ENCODE data around the gene STAT6. TPM values are rescaled to one million over a fixed set of nuclear protein-coding genes. Genes with fewer than 3 reads are reported as not detected.

The STAT6 gene
- total and polyA plus RNA-seq, 2 donors: 70.2 to 236 TPM

GRCh38 chr12:57107456-57108155 lies 3.6 kb downstream of the STAT6 start:
- no peaks in the 10 kb centered on the region for H3K27me3 ChIP-seq (ENCODE audit: control insufficient read depth in 2 of 2, insufficient read depth in 1 of 2, low read length in 1 of 2)
- 96% methylated on average over 7 of the region's 7 CpGs for WGBS
- no peak for DNase-seq (ENCODE audit: low read depth in 6 of 9, low spot score in 9 of 9)
- H3K4me3 ChIP-seq (ENCODE audit: low read length in 2 of 2): no peak overlapping the region
- peaks cover 0 to 4% of the 10 kb centered on the region in 2 donors for H3K9me3 ChIP-seq (ENCODE audit: control insufficient read depth in 2 of 2, insufficient read depth in 1 of 2, low read length in 1 of 2)
- peaks cover 49 to 52% of the 10 kb centered on the region in 2 donors for H3K36me3 ChIP-seq (ENCODE audit: control insufficient read depth in 2 of 2, insufficient read depth in 2 of 2, low read length in 1 of 2)
- H3K27ac ChIP-seq (ENCODE audit: low read depth in 1 of 2, low read length in 1 of 2): no peak overlapping the region
- H3K4me1 ChIP-seq (ENCODE audit: control insufficient read depth in 2 of 2, insufficient read depth in 2 of 2, low read length in 2 of 2): peaks cover 10 to 40% of the 10 kb centered on the region in 2 donors

- peaks cover 0 to 2% of the 10 kb centered on the region in 2 donors for H3K9me3 ChIP-seq (ENCODE audit: control insufficient read depth in 2 of 2, insufficient read depth in 1 of 2, low read length in 1 of 2)
- 95% methylated on average over 9 of the region's 9 CpGs for WGBS
- H3K27me3 ChIP-seq (ENCODE audit: control insufficient read depth in 2 of 2, insufficient read depth in 1 of 2, low read length in 1 of 2): no peaks in the 10 kb centered on the region
- DNase-seq (ENCODE audit: low read depth in 6 of 9, low spot score in 9 of 9): no peak
- H3K36me3 ChIP-seq (ENCODE audit: control insufficient read depth in 2 of 2, insufficient read depth in 2 of 2, low read length in 1 of 2): peaks cover 58 to 61% of the 10 kb centered on the region in 2 donors
- H3K27ac ChIP-seq (ENCODE audit: low read depth in 1 of 2, low read length in 1 of 2): no peak overlapping the region
- no peak overlapping the region for H3K4me3 ChIP-seq (ENCODE audit: low read length in 2 of 2)
- H3K4me1 ChIP-seq (ENCODE audit: control insufficient read depth in 2 of 2, insufficient read depth in 2 of 2, low read length in 2 of 2): peaks cover 7 to 30% of the 10 kb centered on the region in 2 donors
Measured at GRCh38 chr12:57106021-57106708, 5.0 kb downstream of the STAT6 start.

GRCh38 chr12:57105011-57105753 lies 6.0 kb downstream of the STAT6 start:
- Histone ChIP-seq H3K27ac (ENCODE audit: low read depth in 1 of 2, low read length in 1 of 2) (no peak overlapping the region), H3K36me3 (ENCODE audit: control insufficient read depth in 2 of 2, insufficient read depth in 2 of 2, low read length in 1 of 2) (peaks cover 58 to 62% of the 10 kb centered on the region in 2 donors), H3K4me3 (ENCODE audit: low read length in 2 of 2) (no peak overlapping the region), H3K9me3 (ENCODE audit: control insufficient read depth in 2 of 2, insufficient read depth in 1 of 2, low read length in 1 of 2) (no peaks in the 10 kb centered on the region), H3K27me3 (ENCODE audit: control insufficient read depth in 2 of 2, insufficient read depth in 1 of 2, low read length in 1 of 2) (no peaks in the 10 kb centered on the region), H3K4me1 (ENCODE audit: control insufficient read depth in 2 of 2, insufficient read depth in 2 of 2, low read length in 2 of 2) (peaks cover 7 to 25% of the 10 kb centered on the region in 2 donors)
- 98% methylated on average over 14 of the region's 14 CpGs for WGBS
- no peak for DNase-seq (ENCODE audit: low read depth in 6 of 9, low spot score in 9 of 9)

- Histone ChIP-seq H3K4me1 (ENCODE audit: control insufficient read depth in 2 of 2, insufficient read depth in 2 of 2, low read length in 2 of 2) (peaks cover 2 to 17% of the 10 kb centered on the region in 2 donors), H3K9me3 (ENCODE audit: control insufficient read depth in 2 of 2, insufficient read depth in 1 of 2, low read length in 1 of 2) (no peaks in the 10 kb centered on the region), H3K27ac (ENCODE audit: low read depth in 1 of 2, low read length in 1 of 2) (no peak overlapping the region), H3K27me3 (ENCODE audit: control insufficient read depth in 2 of 2, insufficient read depth in 1 of 2, low read length in 1 of 2) (no peaks in the 10 kb centered on the region), H3K4me3 (ENCODE audit: low read length in 2 of 2) (no peak overlapping the region), H3K36me3 (ENCODE audit: control insufficient read depth in 2 of 2, insufficient read depth in 2 of 2, low read length in 1 of 2) (peaks cover 66 to 70% of the 10 kb centered on the region in 2 donors)
- WGBS: 97% methylated on average over 12 of the region's 12 CpGs
- no peak for DNase-seq (ENCODE audit: low read depth in 6 of 9, low spot score in 9 of 9)
Measured at GRCh38 chr12:57104292-57104910, 6.8 kb downstream of the STAT6 start.

- Histone ChIP-seq H3K27me3 (ENCODE audit: control insufficient read depth in 2 of 2, insufficient read depth in 1 of 2, low read length in 1 of 2) (no peaks in the 10 kb centered on the region), H3K36me3 (ENCODE audit: control insufficient read depth in 2 of 2, insufficient read depth in 2 of 2, low read length in 1 of 2) (peaks cover 72 to 75% of the 10 kb centered on the region in 2 donors), H3K4me3 (ENCODE audit: low read length in 2 of 2) (no peak overlapping the region), H3K27ac (ENCODE audit: low read depth in 1 of 2, low read length in 1 of 2) (no peak overlapping the region), H3K9me3 (ENCODE audit: control insufficient read depth in 2 of 2, insufficient read depth in 1 of 2, low read length in 1 of 2) (no peaks in the 10 kb centered on the region), H3K4me1 (ENCODE audit: control insufficient read depth in 2 of 2, insufficient read depth in 2 of 2, low read length in 2 of 2) (peaks cover 0 to 13% of the 10 kb centered on the region in 2 donors)
- WGBS: 97% methylated on average over 7 of the region's 7 CpGs
- no peak for DNase-seq (ENCODE audit: low read depth in 6 of 9, low spot score in 9 of 9)
Measured at GRCh38 chr12:57103856-57104255, 7.3 kb downstream of the STAT6 start.

GRCh38 chr12:57101892-57102695 lies 9.1 kb downstream of the STAT6 start:
- peaks cover 0 to 4% of the 10 kb centered on the region in 2 donors for H3K4me1 ChIP-seq (ENCODE audit: control insufficient read depth in 2 of 2, insufficient read depth in 2 of 2, low read length in 2 of 2)

GRCh38 chr12:57099766-57100165 lies 11.4 kb downstream of the STAT6 start:
- Histone ChIP-seq H3K27ac (ENCODE audit: low read depth in 1 of 2, low read length in 1 of 2) (no peak overlapping the region), H3K27me3 (ENCODE audit: control insufficient read depth in 2 of 2, insufficient read depth in 1 of 2, low read length in 1 of 2) (no peaks in the 10 kb centered on the region), H3K4me3 (ENCODE audit: low read length in 2 of 2) (no peak overlapping the region), H3K9me3 (ENCODE audit: control insufficient read depth in 2 of 2, insufficient read depth in 1 of 2, low read length in 1 of 2) (no peaks in the 10 kb centered on the region), H3K4me1 (ENCODE audit: control insufficient read depth in 2 of 2, insufficient read depth in 2 of 2, low read length in 2 of 2) (peaks cover 0 to 13% of the 10 kb centered on the region in 2 donors), H3K36me3 (ENCODE audit: control insufficient read depth in 2 of 2, insufficient read depth in 2 of 2, low read length in 1 of 2) (peaks cover 64 to 78% of the 10 kb centered on the region in 2 donors)
- 96% methylated on average over 12 of the region's 12 CpGs for WGBS
- DNase-seq (ENCODE audit: low read depth in 6 of 9, low spot score in 9 of 9): no peak

More at GRCh38 chr12:57101892-57102695, 9.1 kb downstream of the STAT6 start:
- Histone ChIP-seq H3K9me3 (ENCODE audit: control insufficient read depth in 2 of 2, insufficient read depth in 1 of 2, low read length in 1 of 2) (no peaks in the 10 kb centered on the region), H3K36me3 (ENCODE audit: control insufficient read depth in 2 of 2, insufficient read depth in 2 of 2, low read length in 1 of 2) (peaks cover 64 to 78% of the 10 kb centered on the region in 2 donors), H3K27ac (ENCODE audit: low read depth in 1 of 2, low read length in 1 of 2) (peak overlapping the region in 1 of 2 donors; percentile 30), H3K27me3 (ENCODE audit: control insufficient read depth in 2 of 2, insufficient read depth in 1 of 2, low read length in 1 of 2) (no peaks in the 10 kb centered on the region), H3K4me3 (ENCODE audit: low read length in 2 of 2) (no peak overlapping the region)
- WGBS: 81% methylated on average over 15 of the region's 15 CpGs
- DNase-seq (ENCODE audit: low read depth in 6 of 9, low spot score in 9 of 9): no peak

- Histone ChIP-seq H3K27me3 (ENCODE audit: control insufficient read depth in 2 of 2, insufficient read depth in 1 of 2, low read length in 1 of 2) (no peaks in the 10 kb centered on the region), H3K4me1 (ENCODE audit: control insufficient read depth in 2 of 2, insufficient read depth in 2 of 2, low read length in 2 of 2) (peaks cover 0 to 19% of the 10 kb centered on the region in 2 donors), H3K36me3 (ENCODE audit: control insufficient read depth in 2 of 2, insufficient read depth in 2 of 2, low read length in 1 of 2) (peaks cover 58 to 78% of the 10 kb centered on the region in 2 donors), H3K4me3 (ENCODE audit: low read length in 2 of 2) (no peak overlapping the region), H3K9me3 (ENCODE audit: control insufficient read depth in 2 of 2, insufficient read depth in 1 of 2, low read length in 1 of 2) (no peaks in the 10 kb centered on the region), H3K27ac (ENCODE audit: low read depth in 1 of 2, low read length in 1 of 2) (no peak overlapping the region)
- WGBS: 94% methylated on average over 11 of the region's 11 CpGs
- DNase-seq (ENCODE audit: low read depth in 6 of 9, low spot score in 9 of 9): no peak
Measured at GRCh38 chr12:57099047-57099714, 12.0 kb downstream of the STAT6 start.

All from thymus (tissue), 11 donors.